HepG2 (cell line): ENCODE measurements around the gene RIPOR3.

Source experiments
- CTCF ChIP-seq: sonication (generic); formaldehyde crosslinking; IDR thresholded peaks from 2 replicates; pipeline ENCODE4 v1.5.0; 2020; ENCODE audit warnings: mild to moderate bottlenecking, missing genetic modification reagents, moderate library complexity
- FOXM1 ChIP-seq: sonication (generic); formaldehyde crosslinking; IDR thresholded peaks from 2 replicates; pipeline ENCODE4 v1.5.0; 2020; ENCODE audit warnings: missing genetic modification reagents
- KLF13 ChIP-seq: sonication (generic); formaldehyde crosslinking; IDR thresholded peaks from 2 replicates; pipeline ENCODE4 v1.4.0; 2020; ENCODE audit warnings: mild to moderate bottlenecking, missing genetic modification reagents
- ZNF205 ChIP-seq: IDR thresholded peaks from 2 replicates; pipeline ENCODE4 v1.6.1; 2018; ENCODE audit warnings: missing biosample characterization, missing genetic modification reagents
- ZNF362 ChIP-seq: sonication (generic); formaldehyde crosslinking; IDR thresholded peaks from 2 replicates; pipeline ENCODE4 v1.4.0; 2020; ENCODE audit warnings: missing genetic modification reagents, mild to moderate bottlenecking, borderline replicate concordance

GRCh38 chr20:50600281-50600895, 91.0 kb downstream of the RIPOR3 start:
- no peak for TF ChIP-seq FOXM1 (CRISPR knock-in tag)
- no peak for TF ChIP-seq CTCF
- no peak for TF ChIP-seq ZNF362
- TF ChIP-seq ZNF205 (CRISPR knock-in tag): no peak
- no peak for TF ChIP-seq KLF13 (CRISPR knock-in tag)
